Measurements from ENCODE around the gene C2orf68. TPM values are rescaled to one million over a fixed set of nuclear protein-coding genes. Genes with fewer than 3 reads are reported as not detected.

C2orf68 gene
- total RNA-seq, 4 donors from 2014 or later, result 19.0 to 44.8 (median 28.2) TPM

- H3K36me3 ChIP-seq, result no peaks in the 10 kb centered on the region
- H3K9me3 ChIP-seq, result no peaks in the 10 kb centered on the region
- no peak for DNase-seq
- no peaks in the 10 kb centered on the region for H3K27me3 ChIP-seq
- no peaks in the 10 kb centered on the region for H3K4me1 ChIP-seq
- TF ChIP-seq POLR2A (IDR thresholded peaks at IDR 0.05) (no peak), CTCF (IDR thresholded peaks at IDR 0.05) (no peak)
- H3K4me3 ChIP-seq, result no peak overlapping the region
- intact Hi-C loops (cut with DNase I; ENCODE audit: low total_unique reads), result no loop called here
- H3K27ac ChIP-seq, result no peak overlapping the region
Measured at GRCh38 chr2:85656468-85656867, 44.6 kb upstream of the C2orf68 start.

- Histone ChIP-seq H3K4me1 (no peaks in the 10 kb centered on the region), H3K27ac (no peak overlapping the region), H3K27me3 (no peaks in the 10 kb centered on the region), H3K4me3 (no peak overlapping the region), H3K9me3 (no peaks in the 10 kb centered on the region), H3K36me3 (no peaks in the 10 kb centered on the region)
- DNase-seq, result no peak
- intact Hi-C loops (cut with DNase I; ENCODE audit: low total_unique reads), result no loop called here
- TF ChIP-seq POLR2A (IDR thresholded peaks at IDR 0.05), result no peak
- TF ChIP-seq CTCF (IDR thresholded peaks at IDR 0.05), result no peak
Measured at GRCh38 chr2:85655961-85656417, 44.1 kb upstream of the C2orf68 start.

- no peaks in the 10 kb centered on the region for H3K36me3 ChIP-seq
- intact Hi-C loops (cut with DNase I; ENCODE audit: low total_unique reads), result no loop called here
- no peak for DNase-seq
Measured at GRCh38 chr2:85653996-85654395, 42.1 kb upstream of the C2orf68 start.

GRCh38 chr2:85652056-85652455 is 40.2 kb upstream of the C2orf68 start:
- Histone ChIP-seq H3K4me1 (no peaks in the 10 kb centered on the region), H3K4me3 (no peak overlapping the region), H3K27ac (no peak overlapping the region), H3K36me3 (no peaks in the 10 kb centered on the region), H3K9me3 (no peaks in the 10 kb centered on the region), H3K27me3 (no peaks in the 10 kb centered on the region)
- intact Hi-C loops (cut with DNase I; ENCODE audit: low total_unique reads), result no loop called here
- no peak for DNase-seq
- no peak for TF ChIP-seq CTCF (IDR thresholded peaks at IDR 0.05)

More at GRCh38 chr2:85653996-85654395, 42.1 kb upstream of the C2orf68 start:
- Histone ChIP-seq H3K4me1 (no peaks in the 10 kb centered on the region), H3K27me3 (no peaks in the 10 kb centered on the region), H3K9me3 (no peaks in the 10 kb centered on the region), H3K4me3 (no peak overlapping the region), H3K27ac (no peak overlapping the region)
- TF ChIP-seq POLR2A (IDR thresholded peaks at IDR 0.05) (no peak), CTCF (IDR thresholded peaks at IDR 0.05) (no peak)

- Histone ChIP-seq H3K27ac (no peak overlapping the region), H3K9me3 (no peaks in the 10 kb centered on the region), H3K36me3 (no peaks in the 10 kb centered on the region), H3K4me3 (no peak overlapping the region), H3K4me1 (no peaks in the 10 kb centered on the region), H3K27me3 (no peaks in the 10 kb centered on the region)
- intact Hi-C loops (cut with DNase I; ENCODE audit: low total_unique reads), result no loop called here
- TF ChIP-seq POLR2A (IDR thresholded peaks at IDR 0.05) (no peak), CTCF (IDR thresholded peaks at IDR 0.05) (no peak)
- DNase-seq, result no peak
Measured at GRCh38 chr2:85651097-85651496, 39.2 kb upstream of the C2orf68 start.

Measured in uterus (tissue), 4 donors.